ENCODE data around the gene ABHD2. TPM values are rescaled to one million over a fixed set of nuclear protein-coding genes. Genes with fewer than 3 reads are reported as not detected.

ABHD2 gene
- total RNA-seq, 1 donor from 2014 or later, result 202 TPM

DNA sequence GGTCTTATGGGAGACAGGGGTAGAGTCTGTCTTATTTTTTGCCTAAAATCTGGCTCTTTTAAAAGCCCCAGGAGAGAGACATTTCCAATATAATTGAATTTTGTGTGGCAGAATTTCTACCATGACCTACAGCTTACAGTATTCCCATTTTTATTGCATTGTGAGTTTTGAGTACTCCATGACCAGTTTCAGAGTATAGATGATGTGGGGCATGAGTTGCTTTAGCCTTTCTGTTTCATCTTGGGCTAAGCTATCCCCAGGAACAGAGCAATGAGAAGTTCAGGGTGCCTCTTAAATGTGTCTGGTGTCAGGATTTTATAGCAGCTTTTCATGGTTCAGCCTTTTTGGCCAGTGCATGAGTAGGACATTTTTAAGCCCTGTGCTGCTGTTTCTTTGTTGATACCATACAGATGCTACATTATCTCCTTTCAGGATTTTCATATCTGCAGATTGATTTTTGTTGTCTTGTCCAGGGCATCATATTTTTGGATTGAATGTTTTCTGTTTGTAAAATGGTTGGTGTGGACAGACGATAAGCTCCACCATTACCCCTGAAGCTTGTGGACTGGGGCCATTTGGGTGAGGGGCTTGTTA lies 3.5 kb downstream of the ABHD2 start:
- Histone ChIP-seq H3K27me3 (ENCODE audit: low read depth) (no peaks in the 10 kb centered on the region), H3K4me3 (peak overlapping the region; percentile 97), H3K27ac (peak overlapping the region; percentile 93), H3K9me3 (no peaks in the 10 kb centered on the region), H3K4me1 (peaks cover 79% of the 10 kb centered on the region), H3K36me3 (no peaks in the 10 kb centered on the region)
- TF ChIP-seq, protein P1, sequence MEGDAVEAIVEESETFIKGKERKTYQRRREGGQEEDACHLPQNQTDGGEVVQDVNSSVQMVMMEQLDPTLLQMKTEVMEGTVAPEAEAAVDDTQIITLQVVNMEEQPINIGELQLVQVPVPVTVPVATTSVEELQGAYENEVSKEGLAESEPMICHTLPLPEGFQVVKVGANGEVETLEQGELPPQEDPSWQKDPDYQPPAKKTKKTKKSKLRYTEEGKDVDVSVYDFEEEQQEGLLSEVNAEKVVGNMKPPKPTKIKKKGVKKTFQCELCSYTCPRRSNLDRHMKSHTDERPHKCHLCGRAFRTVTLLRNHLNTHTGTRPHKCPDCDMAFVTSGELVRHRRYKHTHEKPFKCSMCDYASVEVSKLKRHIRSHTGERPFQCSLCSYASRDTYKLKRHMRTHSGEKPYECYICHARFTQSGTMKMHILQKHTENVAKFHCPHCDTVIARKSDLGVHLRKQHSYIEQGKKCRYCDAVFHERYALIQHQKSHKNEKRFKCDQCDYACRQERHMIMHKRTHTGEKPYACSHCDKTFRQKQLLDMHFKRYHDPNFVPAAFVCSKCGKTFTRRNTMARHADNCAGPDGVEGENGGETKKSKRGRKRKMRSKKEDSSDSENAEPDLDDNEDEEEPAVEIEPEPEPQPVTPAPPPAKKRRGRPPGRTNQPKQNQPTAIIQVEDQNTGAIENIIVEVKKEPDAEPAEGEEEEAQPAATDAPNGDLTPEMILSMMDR (IDR thresholded peaks at IDR 0.05), result no peak
- DNase-seq (no peak), ATAC-seq (no peak)
- intact Hi-C loops (cut with DNase I), result no loop called here

DNA sequence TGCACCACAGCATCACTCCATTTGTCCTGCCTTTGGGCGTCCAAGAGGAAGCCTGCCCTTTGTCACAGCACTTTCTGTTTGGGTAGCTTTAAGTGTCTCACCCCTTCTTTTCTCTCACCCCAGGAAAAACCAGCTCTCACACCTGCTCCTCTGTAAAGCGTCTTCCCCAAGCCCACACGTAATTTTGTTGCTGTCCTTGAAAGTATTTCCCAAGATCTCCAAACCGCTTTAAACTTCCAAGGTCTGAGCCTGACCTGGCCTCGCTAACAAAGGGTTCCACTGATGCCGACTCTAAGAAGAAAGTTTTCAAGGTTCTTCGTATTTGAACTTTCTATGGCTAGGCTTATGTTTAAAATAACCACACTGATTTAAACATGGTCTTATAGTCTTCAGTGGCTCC lies 5.3 kb downstream of the ABHD2 start:
- Histone ChIP-seq H3K27ac (peak overlapping the region; percentile 93), H3K9me3 (no peaks in the 10 kb centered on the region), H3K4me1 (peaks cover 84% of the 10 kb centered on the region), H3K36me3 (no peaks in the 10 kb centered on the region), H3K27me3 (ENCODE audit: low read depth) (no peaks in the 10 kb centered on the region), H3K4me3 (no peak overlapping the region)
- ATAC-seq (no peak), DNase-seq (no peak)
- intact Hi-C loops (cut with DNase I), result no loop called here
- TF ChIP-seq, protein P1 (IDR thresholded peaks at IDR 0.05), result no peak

DNA sequence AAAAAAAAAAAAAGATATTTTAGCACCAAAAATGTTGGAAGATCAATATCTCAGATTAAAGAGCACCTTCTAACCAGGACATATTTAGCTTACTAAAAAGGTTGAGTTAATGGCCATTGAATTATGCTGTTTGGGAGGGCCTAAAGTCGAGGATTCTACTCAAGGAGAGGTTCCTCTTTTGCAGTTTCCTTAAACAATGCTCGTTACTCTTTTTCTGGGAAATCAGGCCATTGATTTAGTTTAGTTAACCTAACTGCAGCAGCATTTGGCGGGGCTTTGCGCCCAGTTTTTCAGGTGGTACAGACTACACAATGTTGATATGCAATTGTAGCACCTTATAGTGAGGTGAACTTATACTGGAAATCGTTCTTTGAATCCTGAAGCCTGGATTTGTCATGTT lies 6.8 kb downstream of the ABHD2 start:
- DNase-seq, result no peak
- intact Hi-C loops (cut with DNase I), result no loop called here

GRCh38 chr15:89095556-89095955 lies 7.3 kb downstream of the ABHD2 start:
- peaks cover 77% of the 10 kb centered on the region for H3K4me1 ChIP-seq
- H3K36me3 ChIP-seq, result peaks cover 4% of the 10 kb centered on the region
- no peaks in the 10 kb centered on the region for H3K27me3 ChIP-seq (ENCODE audit: low read depth)
- DNase-seq (no peak), ATAC-seq (no peak)
- no peak overlapping the region for H3K27ac ChIP-seq
- TF ChIP-seq, protein P1 (IDR thresholded peaks at IDR 0.05), result no peak
- no peaks in the 10 kb centered on the region for H3K9me3 ChIP-seq
- intact Hi-C loops (cut with DNase I), result no loop called here
- no peak overlapping the region for H3K4me3 ChIP-seq

More for the DNA sequence above, 6.8 kb downstream of the ABHD2 start:
- TF ChIP-seq, protein P1 (IDR thresholded peaks at IDR 0.05), result no peak
- no peak overlapping the region for H3K27ac ChIP-seq
- no peaks in the 10 kb centered on the region for H3K9me3 ChIP-seq
- H3K4me3 ChIP-seq, result no peak overlapping the region
- peaks cover 81% of the 10 kb centered on the region for H3K4me1 ChIP-seq
- H3K27me3 ChIP-seq (ENCODE audit: low read depth), result no peaks in the 10 kb centered on the region
- no peak for ATAC-seq
- H3K36me3 ChIP-seq, result peaks cover 4% of the 10 kb centered on the region

- Histone ChIP-seq H3K36me3 (peaks cover 4% of the 10 kb centered on the region), H3K9me3 (no peaks in the 10 kb centered on the region), H3K4me3 (no peak overlapping the region), H3K4me1 (peaks cover 79% of the 10 kb centered on the region), H3K27ac (no peak overlapping the region), H3K27me3 (ENCODE audit: low read depth) (no peaks in the 10 kb centered on the region)
- TF ChIP-seq, protein P1 (IDR thresholded peaks at IDR 0.05), result no peak
- DNase-seq (no peak), ATAC-seq (no peak)
- intact Hi-C loops (cut with DNase I), result no loop called here
Observed at GRCh38 chr15:89096664-89097063, 8.4 kb downstream of the ABHD2 start.
